HG02759 (cell line): ENCODE measurements around the gene PRDM16.

ENCODE experiments used
- ATAC-seq: cut with Tn5 transposase; IDR thresholded peaks from one replicate; pipeline ENCODE4 v1.9.1; 2021; ENCODE audit warnings: mild to moderate bottlenecking, moderate library complexity; ENCODE audit not compliant: unreplicated experiment

The PRDM16 gene

DNA sequence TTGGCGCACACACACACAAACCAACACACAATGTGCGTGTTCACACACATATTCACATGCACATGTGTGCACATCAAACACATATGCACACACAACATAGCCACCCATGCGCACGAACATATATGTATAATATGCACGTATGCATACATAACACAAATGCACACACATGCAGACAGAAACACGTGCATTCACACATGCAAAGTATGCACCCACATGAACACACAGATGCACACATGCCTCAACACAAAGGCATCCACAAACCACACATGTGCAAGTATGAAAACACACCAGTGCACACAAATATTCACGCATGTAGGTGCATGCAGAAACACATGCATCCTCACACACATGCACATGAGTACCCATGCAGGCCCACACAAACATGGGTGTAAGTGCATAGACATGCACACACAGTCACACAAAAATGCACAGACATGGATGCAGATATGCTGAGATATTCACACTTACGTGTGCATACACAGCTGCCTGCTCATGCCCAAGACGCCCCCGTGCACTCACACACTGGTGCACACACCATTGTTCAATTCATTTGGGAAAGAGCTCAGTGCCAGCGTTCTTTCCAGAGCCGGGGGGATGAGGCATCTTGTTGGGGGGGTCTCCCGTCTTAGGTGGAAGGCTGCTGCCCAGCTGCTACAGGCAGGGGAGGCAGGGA, 332.7 kb downstream of the PRDM16 start:
- ATAC-seq: no peak

DNA sequence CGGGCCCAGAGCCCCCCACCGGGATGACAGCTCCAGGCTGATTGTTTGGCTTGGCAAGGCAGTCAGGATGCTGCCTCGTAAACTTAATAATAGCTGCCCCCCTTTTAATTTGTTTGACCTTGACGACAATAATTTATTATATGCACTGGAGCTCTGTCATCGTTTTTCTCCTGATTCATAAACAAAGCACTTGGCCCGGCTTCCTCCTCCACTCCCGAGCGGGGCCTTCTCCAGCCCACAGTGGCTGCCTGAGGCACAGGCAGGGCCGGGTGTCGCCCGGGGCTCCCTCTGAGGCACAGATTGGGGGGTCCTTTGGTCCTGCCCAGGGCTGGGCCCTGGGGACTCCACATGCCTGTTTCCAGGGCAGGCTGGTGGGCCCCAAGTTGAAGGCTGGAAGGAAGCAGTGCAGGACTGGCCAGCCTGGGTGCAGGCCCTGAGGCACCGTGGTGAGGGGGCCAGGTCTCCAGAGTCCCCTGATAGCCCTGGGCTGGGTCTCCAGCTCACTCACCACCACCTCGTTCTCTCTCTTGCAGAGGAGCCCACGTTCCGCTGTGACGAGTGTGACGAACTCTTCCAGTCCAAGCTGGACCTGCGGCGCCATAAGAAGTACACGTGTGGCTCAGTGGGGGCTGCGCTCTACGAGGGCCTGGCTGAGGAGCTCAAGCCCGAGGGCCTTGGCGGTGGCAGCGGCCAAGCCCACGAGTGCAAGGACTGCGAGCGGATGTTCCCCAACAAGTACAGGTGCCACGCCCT, 333.4 kb downstream of the PRDM16 start:
- no peak for ATAC-seq

GRCh38 chr1:3403011-3403345, 334.0 kb downstream of the PRDM16 start:
- ATAC-seq: no peak

DNA sequence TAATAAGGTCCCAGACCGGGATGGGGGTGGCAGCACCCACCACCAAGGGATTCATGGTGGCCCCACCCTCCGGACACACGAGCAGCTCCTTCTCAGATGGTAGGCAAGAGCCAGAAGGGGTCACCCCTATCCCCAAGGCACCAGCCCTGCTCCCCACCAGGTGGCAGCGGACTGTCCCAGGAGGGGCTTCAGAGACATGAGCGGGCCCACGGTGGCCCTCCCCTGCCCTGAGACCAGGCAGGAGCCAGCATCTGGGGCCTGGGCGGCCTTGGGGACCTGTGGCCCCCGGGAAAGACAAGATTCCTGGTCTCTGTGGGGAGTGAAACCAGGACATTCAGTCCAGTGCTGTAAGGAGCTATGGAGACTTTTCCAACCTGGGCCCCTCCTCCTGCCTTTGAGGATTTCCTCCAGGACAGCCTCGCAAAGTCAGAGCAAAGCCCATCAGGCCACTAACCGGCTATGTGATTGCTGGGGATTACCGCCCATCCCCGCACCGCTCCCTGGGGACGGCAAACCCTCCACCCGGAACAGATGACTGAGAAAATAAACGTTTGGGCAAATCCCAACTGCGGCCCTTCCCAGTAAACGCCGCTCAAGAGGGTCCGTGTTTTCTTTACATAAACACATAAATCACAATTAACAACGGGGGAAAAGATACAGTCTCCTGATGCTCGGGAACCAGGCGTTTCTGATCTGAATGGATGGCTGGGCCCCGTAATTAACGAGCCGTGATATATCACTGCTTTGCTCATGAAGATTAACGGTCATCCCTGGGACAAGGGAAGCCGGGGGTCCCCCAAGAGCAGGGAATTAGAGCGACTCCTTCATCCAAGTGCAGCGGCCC, 334.6 kb downstream of the PRDM16 start:
- ATAC-seq: no peak

DNA sequence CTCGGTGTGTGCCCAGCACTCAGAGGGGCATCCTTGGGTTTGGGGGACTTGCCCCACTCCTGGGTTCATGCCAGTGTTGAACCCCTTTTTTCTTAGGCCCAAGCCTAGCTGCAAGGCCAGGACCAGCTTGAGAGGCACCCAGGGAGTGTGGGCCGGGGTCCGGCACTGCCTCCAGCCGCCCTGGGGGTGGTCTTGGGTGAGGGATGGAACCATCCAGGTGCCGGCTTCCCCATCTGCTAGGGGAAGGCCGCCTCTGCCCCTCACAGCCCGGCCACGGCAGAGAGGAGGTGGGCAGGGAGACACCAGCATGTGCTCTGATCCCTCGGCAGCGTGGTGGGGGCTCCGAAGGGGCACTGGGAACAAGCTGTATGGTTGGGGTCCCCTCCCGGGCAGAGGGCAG, 335.3 kb downstream of the PRDM16 start:
- ATAC-seq: no peak

GRCh38 chr1:3404801-3405200, 335.8 kb downstream of the PRDM16 start:
- ATAC-seq: no peak

- ATAC-seq: no peak
Measured at GRCh38 chr1:3405491-3405890, 336.5 kb downstream of the PRDM16 start.

DNA sequence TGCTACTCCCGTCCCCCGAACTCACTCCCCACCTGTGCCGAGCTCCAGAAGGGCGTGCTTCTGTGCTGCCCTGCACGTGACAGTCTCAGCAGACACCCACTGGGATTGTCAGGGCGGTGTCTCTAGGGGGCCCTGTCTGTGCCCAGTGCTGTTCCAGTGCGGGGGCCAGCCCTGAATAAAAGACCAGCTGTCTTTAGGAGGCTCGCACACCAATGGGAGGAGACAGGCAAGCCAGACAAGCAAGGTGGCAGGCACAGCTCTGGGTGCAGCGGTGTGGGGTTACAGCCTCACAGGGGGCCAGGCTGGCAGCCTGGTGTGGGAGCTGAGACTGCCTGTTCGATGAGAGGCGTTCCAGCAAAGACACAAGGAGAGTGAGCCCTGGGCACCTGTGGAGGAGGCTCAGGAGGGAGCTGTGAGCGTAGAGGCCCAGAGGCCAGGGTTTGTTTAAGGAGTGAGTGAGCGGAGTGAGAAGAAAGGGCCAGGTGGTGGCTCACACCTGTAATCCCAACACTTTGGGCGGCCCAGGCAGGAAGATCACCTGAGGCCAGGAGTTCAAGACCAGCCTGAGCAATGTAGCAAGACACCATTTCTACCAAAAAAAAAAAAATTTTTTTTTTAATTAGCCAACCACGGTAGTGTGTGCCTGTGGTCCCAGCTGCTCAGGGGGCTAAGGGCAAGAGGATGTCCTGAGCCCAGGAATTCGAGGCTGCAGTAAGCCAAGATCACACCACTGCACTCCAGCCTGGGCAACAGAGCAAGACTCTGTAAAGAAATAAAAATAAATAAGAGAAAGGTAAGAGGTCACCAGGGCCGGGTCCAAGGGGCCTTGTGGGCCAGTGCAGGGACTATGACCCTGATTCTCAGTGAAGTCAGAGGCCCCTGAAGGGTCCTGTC, 337.2 kb downstream of the PRDM16 start:
- ATAC-seq: no peak

DNA sequence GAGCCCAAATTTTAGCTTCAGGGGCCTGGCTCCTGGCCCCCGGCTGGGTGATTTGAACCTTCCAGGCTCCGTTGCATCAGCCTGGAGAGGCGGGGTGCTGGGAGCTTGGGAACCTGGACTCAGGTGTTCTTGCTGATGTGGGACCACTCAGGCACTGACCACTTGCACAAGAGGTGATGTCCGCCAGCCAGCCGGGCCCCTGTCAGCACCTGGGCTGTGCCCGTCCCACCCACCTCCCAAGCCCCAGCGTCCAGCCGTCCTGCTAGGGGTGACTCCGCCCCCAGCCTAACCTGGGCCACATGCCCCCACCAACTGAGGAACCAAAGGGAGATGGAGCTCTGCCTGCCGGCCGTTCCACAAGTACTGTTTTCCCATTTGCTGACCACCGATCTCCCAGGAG, 338.0 kb downstream of the PRDM16 start:
- no peak for ATAC-seq

DNA sequence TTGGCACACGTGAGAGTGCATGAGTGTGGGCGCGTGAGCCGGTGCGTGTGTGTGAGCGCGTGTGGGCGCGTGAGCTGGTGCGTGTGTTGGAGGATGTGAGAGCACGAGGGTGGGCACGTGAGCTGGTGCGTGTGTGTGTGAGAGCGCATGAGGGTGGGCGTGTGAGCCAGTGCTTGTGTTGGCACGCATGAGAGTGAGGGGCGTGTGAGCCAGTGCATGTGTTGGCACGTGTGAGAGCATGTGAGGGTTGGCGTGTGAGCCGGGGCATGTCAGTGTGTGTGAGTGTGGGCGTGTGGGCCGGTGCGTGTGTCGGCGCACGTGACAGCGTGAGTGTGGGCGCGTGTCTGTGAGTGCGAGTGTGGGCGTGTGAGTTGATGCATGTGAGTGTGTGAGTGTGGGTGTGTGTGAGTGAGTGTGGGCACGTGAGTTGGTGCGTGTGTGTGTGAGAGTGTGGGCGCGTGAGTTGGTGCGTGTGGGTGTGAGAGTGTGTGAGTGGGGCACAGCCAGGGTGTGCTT, 339.8 kb downstream of the PRDM16 start:
- ATAC-seq: no peak

GRCh38 chr1:3409366-3410141, 340.6 kb downstream of the PRDM16 start:
- no peak for ATAC-seq

DNA sequence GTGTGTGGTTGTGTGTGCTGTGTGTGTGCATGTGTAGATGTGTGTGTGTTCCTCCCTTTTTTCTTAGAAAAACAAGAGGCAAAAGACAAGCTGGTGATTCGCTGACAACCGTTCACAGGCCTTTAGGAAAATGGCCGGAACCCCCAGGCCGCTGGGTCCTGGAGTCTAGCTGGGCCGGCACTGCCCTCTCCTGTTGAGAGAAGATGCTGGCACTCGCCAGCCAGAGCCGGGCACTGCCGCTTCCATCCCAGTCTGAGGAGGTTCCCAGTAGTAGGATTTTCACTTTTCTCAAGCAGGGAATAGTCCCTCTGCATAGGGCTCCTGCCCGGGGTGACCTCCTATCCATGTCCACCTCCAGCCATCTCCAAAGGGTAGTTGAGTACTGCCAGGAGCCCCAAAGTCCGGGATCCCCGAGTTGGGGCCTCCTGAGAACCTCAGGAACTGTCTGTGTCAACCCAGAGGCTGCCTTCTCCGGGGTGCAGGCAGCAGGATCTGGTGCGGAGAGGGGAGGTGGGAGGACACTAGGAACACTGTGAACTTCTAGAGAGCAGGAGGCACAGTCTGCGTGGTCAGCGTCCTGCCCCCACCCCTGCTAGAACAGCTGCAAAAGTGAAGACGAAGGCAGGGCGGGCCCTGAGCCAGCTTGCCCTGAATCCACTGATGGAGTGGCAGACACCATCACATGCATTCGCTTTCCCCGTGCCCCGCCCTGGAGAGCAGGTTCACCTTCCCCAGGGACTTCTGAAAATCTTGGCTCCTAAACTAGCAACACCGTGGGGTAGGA, 341.3 kb downstream of the PRDM16 start:
- no peak for ATAC-seq

- ATAC-seq: no peak
Measured at GRCh38 chr1:3411806-3412205, 342.8 kb downstream of the PRDM16 start.

DNA sequence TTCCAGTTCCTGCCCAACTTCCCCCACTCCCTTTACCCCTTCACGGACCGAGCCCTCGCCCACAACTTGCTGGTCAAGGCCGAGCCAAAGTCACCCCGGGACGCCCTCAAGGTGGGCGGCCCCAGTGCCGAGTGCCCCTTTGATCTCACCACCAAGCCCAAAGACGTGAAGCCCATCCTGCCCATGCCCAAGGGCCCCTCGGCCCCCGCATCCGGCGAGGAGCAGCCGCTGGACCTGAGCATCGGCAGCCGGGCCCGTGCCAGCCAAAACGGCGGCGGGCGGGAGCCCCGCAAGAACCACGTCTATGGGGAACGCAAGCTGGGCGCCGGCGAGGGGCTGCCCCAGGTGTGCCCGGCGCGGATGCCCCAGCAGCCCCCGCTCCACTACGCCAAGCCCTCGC, 343.4 kb downstream of the PRDM16 start:
- ATAC-seq: no peak

DNA sequence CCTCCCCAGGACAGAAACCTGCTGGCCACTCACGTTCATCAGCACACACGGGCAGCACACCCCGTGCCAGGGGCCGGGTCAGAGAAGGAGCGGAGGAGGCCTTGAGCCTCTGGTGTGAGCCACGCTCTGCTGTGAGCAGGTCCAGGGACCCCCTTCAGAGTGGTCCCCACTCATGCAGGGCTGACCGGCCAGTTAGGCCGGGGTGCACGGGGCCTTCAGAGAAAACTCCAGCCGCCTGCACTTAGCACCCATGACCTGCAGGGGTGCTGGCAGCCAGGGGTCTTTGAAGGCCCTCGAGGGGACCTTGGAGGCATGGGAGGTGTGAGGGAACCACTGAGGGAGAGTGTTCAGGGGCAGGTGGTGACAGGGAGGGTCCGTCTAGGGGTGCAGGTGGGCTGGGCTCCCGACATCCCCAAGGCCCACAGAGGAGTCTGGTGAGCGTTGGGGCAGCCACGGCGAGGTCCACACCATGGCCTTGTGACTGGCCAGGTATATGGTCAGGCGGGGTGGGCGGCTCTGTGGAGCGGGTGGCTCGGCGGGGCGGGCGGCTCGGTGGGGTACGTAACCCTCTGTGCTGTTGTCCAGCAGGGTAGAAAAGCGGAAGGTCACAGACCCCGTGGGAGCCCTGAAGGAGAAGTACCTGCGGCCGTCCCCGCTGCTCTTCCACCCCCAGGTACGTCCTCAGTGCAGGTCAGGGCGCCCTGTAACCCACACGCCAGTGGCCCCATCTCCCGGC, 345.1 kb downstream of the PRDM16 start:
- no peak for ATAC-seq

- ATAC-seq: no peak
Measured at GRCh38 chr1:3415260-3416090, 346.5 kb downstream of the PRDM16 start.

DNA sequence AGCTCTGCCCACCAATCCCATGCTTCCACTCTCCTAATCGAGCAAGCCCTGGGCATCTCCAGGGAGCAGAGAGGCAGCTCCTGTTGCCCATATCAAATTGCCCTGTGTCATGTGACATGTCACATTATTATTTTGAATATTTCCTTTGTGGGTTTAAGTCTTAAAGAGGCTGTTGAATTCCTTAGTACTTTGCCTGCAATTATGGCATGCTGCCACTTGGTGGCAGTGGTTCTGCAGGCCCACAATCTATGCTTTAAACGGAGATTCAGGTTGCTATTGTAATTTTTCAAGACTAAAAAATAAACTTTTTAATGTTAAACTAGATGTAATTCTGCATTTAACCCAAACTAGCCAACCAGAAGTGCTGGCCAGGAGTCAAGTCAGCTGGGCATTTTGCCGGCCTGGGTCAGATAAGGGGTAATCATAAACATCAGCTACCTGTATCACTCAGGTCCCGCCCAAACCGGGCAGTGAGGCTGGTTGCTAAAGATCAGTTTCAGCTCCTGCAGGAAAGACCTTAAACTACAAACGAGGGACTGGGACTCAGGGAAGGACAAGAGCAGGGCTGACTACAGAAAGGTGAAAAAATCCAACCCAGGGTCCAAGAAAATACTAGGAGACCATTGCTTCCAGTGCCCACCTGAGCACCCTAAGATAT, 348.2 kb downstream of the PRDM16 start:
- ATAC-seq: no peak
